Endothelial cell of umbilical vein (primary cell): ENCODE results near the gene LACTB.

ENCODE experiments used
- CTCF ChIP-seq, 2 donors: IDR thresholded peaks; 1 replicate in 1 of 2; 2 replicates in 1 of 2; pipeline ENCODE4 v1.5.1; 2011; ENCODE audit warnings: low read length in 2 of 2, mild to moderate bottlenecking in 2 of 2, moderate library complexity in 2 of 2, control low read depth in 1 of 2, inconsistent platforms in 1 of 2, low read depth in 1 of 2; ENCODE audit not compliant: insufficient read depth in 1 of 2; ENCODE audit errors: extremely low read depth in 1 of 2
- EZH2 ChIP-seq: IDR thresholded peaks from 2 replicates; pipeline ENCODE4 v1.6.1; 2012; ENCODE audit warnings: borderline replicate concordance, low read depth, mild to moderate bottlenecking, moderate library complexity, low read length, inconsistent platforms; ENCODE audit not compliant: severe bottlenecking
- POLR2AphosphoS5 ChIP-seq: IDR thresholded peaks from 2 replicates; pipeline ENCODE4 v1.6.1; 2012; ENCODE audit warnings: low read depth, mild to moderate bottlenecking, control low read depth, low read length, moderate library complexity; ENCODE audit not compliant: insufficient read depth

DNA sequence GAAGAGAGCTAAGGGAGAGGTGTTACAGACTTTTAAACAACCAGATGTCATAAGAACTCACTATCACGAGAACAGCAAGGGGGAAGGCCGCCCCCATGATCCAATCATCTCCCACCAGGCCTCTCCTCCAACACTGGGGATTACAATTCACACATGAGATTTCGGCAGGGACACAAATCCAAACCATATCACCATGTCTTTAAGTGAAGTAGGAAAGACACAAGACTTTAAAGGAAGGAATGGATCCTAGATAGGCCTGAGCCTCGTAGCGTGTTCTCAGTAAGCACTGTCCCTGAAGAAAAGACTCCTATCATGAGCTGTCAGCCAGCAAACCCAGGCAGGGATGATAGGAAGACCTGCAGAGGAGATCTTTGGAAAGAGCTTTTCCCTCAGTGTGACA, 50.7 kb downstream of the LACTB start:
- TF ChIP-seq EZH2 (no peak), CTCF (IDR thresholded peaks at IDR 0.05; ENCODE audit: extremely low read depth in 1 of 2, insufficient read depth in 1 of 2, low read depth in 1 of 2, low read length in 2 of 2) (no peak), POLR2AphosphoS5 (no peak)
